Stimulated activated CD8-positive, alpha-beta memory T cell treated with anti-CD3 and anti-CD28 coated beads, Interleukin-12 subunit alpha, Interleukin-12 subunit beta, amount 100 ng/mL, for 1 hour (primary cell): ENCODE data around the gene RPL22.

Experiments used
- DNase-seq: peaks from one replicate; pipeline ENCODE4 v3.0.0-alpha.2; 2020; ENCODE audit warnings: low read depth

The RPL22 gene

GRCh38 chr1:6200188-6200809 is 904 bp upstream of the RPL22 start:
- DNase-seq = no peak

- no peak for DNase-seq
Observed at GRCh38 chr1:6198646-6199297, 623 bp downstream of the RPL22 start.

DNA sequence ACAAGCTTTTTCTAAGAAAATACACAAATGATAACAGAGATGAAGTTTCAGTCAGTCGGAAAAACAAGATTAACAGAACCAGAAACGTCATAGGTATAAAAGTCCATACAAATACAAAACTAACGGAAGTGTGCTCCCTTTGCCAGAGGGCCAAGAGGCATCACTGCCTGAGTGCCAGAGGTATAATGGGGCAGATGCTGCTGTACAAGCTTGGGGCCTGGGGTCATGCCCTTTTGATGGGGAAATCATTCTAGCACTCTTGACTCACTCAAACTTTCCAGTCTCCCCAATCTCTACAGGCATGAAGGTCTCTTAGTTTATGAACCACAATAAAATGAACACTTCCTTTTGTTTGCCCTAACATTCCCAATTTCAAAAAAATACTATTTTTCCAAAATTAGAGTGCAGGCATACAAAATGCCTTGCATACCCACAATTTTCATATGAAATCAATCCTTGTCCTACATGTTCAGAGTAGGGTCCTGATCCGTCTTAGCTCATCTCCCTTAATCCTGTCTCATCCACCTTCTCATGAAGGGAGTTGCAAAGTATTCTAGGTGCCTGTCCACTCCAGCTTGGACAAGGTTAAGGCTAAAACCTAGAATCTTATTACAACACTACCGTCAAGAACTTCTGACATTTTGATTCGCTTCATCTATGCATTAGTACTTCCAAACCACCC is 1.5 kb downstream of the RPL22 start:
- no peak for DNase-seq

GRCh38 chr1:6191968-6192367 is 7.4 kb downstream of the RPL22 start:
- no peak for DNase-seq

DNA sequence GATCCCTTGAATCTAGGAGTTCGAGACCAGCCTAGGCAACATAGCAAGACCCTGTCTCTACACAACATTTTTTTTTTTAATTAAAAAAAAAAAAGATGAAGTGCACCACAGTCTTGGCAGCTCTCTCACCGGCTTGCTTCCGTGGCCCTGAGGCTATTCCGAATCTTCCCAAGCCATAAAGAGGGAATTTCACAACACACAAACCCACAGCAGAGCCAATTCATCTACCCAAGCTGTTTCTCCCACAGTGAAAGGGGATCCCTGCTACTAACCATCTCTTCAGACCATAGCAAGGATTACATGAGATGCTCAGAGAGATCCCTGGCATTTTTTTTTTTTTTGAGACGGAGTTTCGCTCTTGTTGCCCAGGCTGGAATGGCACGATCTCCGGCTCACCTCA is 10.9 kb downstream of the RPL22 start:
- DNase-seq = no peak

DNA sequence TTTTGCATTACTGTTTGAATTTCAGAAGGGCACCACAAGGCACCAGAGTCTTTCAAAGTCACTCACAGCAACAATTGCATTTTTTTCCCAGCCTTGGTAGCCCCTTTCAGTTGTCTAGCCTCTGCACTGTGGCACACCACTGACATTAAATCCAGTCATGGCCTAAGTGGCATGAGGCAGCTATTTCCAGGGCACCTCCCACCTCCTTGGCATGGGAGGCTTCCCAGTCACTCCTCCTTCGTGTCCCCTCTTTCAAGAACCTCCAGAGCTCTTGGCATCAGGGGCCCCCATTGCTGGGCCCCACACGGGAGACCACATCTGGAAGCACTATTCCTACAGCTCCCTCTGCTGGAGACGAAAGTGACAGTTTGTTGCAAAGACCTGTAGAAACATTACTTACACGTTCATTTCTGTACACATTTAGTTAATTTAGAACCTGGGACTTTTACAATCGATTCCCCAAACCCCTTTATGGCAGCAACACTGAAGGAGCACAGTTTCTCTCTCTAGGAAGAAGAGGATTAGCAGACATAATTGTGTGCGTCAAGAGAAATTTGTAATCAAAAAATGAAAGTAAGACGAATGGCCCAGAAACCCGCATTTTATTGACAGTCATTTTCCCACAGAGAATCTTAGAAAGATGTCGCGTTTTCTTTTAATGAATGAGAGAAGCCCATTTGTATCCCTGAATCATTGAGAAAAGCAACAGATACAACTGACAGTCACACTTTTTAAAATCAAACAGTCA is 13.6 kb downstream of the RPL22 start:
- DNase-seq = no peak

- no peak for DNase-seq
Observed at GRCh38 chr1:6185151-6185550, 14.2 kb downstream of the RPL22 start.

DNA sequence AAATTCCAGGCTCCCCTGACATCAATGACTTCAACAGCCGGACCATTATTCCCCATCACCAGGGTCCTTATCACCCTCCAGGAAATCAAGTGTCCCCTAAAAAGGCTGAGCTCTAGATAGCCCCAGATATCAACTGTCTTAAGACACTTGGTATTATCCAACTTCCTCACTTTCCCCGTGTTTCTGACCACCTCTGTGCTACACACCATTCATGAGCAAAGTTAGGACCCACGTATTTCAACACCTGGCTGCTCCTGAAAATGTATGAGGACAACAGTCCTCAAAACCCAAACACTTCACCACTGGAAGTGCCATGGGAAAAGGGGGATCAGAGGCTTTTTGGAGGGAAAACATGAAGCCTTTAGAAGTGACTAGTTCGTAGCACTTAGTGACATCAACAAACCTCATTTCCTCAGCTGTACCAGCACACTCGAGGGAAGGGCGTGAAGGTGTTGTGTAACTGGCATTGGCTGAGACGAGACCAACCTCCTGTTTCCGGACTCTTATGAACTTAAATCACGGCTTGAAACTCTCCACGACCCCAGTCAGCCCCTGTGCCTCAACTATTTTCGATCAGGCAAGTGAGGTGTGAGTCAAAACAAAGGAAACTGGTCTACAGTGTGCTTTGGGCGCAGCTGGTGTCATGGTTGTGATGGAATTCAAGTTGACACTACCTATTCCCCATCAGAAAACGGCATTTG is 15.2 kb downstream of the RPL22 start:
- DNase-seq = no peak

- DNase-seq = no peak
Observed at GRCh38 chr1:6183520-6183989, 15.8 kb downstream of the RPL22 start.

DNA sequence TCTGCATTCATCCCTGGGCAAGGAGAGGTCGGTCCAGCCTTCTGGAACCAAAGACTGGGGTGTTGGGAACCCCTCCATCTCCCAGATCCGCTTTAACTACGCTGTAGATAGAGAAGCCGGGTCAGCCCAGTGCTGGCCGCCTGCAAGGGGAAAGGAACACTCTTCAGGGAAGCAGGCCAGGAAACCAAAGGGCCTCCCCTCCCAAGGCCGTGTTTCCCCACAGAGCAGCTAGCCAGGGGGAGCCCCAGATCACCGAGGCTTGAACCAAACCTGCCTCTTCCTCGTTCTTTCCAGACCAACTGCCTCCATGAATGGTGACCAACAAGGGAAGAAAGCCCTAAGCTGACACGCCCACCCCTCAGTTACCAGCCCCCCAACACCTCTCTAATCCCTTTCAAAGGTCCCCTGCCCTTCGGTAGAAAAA is 18.0 kb downstream of the RPL22 start:
- DNase-seq = no peak

DNA sequence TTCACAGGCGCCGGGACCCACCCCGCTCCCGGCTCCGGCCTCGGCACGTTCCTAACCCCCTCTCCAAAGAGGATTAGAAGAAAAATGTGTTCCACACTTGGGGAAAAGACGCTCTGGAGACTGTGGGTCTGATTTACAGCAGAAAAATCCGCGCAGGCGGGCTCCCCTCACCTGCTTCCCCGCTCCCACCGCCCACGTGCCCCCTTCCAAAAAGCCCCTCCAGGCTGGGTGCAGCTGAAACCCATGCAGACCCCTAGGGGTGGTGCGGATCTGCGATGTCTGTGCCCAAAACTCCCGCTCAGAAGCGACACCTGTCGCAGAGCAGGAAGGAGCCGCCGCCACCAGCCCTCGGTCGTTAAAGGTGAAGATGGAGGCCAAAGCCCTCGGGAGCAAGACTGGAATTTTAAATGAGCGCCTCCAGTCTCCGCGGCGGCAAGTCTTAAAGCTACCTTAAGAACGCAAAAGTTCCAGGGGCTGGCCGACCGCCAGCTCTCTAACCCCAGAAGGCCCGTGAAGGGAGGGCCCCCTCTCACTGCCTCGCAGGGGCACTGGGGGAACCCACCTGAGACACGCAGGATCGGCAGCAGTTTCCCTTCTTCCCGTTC is 18.6 kb downstream of the RPL22 start:
- no peak for DNase-seq

DNA sequence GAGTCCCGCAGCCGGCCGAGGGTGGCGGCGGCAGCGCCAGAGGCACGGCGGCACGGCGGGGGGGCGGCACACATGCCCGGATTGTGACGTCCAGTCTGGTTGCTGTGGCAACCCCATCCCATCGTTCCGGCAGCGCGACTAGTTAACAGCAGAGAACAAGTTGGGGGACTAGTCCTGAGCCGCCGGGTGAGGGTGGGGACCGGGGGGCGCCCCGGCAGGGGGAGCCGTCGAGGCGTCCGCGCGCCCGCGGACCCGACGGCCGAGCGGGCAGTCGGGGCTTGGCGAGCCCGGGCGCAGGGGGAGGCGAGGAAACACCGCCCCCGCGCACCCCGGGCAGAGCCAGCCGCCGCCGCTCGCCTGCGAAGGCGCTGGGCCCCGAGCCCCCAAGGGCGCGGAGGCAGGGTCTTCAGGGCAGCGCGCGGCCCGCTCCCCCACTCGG is 19.1 kb downstream of the RPL22 start, which contains the start of gene CHD5:
Gene CHD5 (minus strand): TSS at position 54 of the 439 bp plus-strand sequence. CDS start 298 bp downstream, outside the sequence.
- DNase-seq = no peak

- DNase-seq = no peak
Observed at GRCh38 chr1:6179564-6180175, 19.7 kb downstream of the RPL22 start.

GRCh38 chr1:6178751-6179563 is 20.4 kb downstream of the RPL22 start:
- no peak for DNase-seq

DNA sequence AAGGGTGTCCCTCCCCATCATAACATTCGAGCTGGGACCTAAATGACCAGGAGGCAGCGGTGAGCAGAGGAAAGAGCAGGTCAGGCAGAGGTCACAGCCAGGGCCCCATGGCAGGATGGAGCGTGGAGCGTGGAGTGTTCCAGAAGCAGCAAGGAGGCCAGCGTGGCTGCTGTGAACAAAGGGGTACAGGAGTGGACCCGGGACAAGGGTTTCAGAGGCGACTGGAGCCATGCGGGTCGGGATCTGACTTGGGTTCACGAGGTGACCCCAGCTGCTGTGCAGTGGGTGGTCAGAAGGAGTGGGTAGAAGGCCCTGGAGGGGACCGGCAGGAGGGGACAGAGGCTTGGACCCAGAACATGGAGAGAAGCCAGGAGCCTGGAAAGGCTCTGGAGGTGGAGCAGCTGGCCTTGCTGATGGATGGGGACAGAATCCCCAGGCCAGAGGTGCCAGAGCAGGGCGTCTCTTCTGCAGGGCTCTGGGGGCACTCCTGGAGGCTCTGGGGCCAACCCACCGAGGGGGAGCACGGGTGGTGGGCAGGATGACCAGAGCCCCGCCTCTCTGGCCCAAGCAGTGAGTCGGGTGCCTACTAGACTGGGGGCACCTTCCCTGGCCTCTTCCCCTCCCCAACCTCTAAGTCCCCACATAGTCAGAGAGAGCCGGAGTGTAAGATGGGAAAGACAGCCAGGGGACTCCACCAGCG is 21.6 kb downstream of the RPL22 start:
- DNase-seq = no peak

GRCh38 chr1:6176779-6177178 is 22.6 kb downstream of the RPL22 start:
- no peak for DNase-seq

DNA sequence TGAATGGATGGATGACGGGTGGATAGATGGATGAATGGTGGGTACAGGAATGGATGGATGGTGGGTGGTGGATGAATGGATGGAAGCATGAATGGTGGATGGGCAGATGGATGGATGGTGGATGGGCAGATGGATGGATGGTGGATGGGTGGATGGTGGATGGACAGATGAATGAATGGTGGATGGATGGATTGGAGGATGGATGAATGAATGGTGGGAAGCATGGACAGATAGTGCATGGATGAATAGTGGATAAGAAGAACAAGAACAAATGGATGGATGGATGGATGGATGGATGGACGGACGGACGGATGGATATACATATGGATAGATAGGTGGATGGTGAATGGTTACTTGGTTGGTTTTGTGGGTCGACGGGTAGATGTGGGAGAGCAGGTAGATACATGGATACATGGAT is 24.0 kb downstream of the RPL22 start:
- no peak for DNase-seq

DNA sequence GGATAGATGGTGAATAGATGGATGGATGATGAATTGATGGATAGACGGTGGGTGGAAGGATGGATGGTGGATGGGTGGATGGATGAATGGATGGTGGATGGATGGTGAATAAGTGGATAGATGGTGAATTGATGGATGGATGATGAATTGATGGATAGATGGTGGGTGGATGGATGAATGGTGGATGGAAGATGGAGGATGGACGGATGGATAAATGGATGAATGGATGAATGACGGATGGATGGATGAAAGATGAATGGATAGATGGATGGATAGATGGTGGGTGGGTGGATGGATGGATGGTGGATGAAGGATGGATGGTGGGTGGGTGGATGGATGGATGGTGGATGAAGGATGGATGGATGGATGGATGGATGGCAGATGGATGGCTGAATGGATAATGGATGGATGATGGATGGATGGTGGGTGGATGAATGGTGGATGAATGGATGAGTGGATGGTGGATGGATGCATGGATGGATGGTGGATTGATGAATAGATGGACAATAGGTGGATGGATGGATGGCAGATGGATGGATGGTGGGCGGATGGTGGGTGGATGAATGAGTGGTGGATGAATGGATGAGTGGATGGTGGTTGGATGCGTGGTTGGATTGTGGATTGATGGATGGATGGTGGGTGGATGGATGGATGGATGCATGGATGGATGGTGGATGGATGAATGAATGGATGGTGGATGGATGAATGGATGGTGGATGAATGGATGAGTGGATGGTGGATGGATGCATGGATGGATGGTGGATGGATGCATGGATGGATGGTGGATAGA is 24.6 kb downstream of the RPL22 start:
- no peak for DNase-seq

GRCh38 chr1:6172549-6172948 is 26.8 kb downstream of the RPL22 start:
- no peak for DNase-seq
